K562 (cell line): ENCODE measurements around the gene HSPE1. TPM values are rescaled to one million over a fixed set of nuclear protein-coding genes. Genes with fewer than 3 reads are reported as not detected.
A peak's percentile ranks its signal among the peaks of the same experiment; 100 is the strongest.

Experiments used
- BCL6 ChIP-seq: fragments of 250-450 bp; sonication (Bioruptor Pico); IDR thresholded peaks from 2 replicates; pipeline ENCODE4 v1.4.0; 2020
- CXXC5 ChIP-seq: fragments of 250-450 bp; sonication (Bioruptor Pico); IDR thresholded peaks from 2 replicates; pipeline ENCODE4 v1.8.0; 2022; ENCODE audit warnings: inconsistent platforms, mild to moderate bottlenecking, moderate library complexity
- DDX20 ChIP-seq: fragments of 450-650 bp; IDR thresholded peaks from 2 replicates; pipeline ENCODE4 v1.6.1; 2016; ENCODE audit warnings: missing genetic modification characterization, low read depth, mild to moderate bottlenecking, missing compliant biosample characterization, moderate library complexity
- DPF2 ChIP-seq: fragments of 450-650 bp; IDR thresholded peaks from 2 replicates; pipeline ENCODE4 v1.6.1; 2016
- E2F3 ChIP-seq: fragments of 250-450 bp; sonication (Bioruptor Pico); IDR thresholded peaks from 2 replicates; pipeline ENCODE4 v1.4.0; 2020; ENCODE audit warnings: mild to moderate bottlenecking
- ETS1 ChIP-seq: conservative IDR thresholded peaks from 2 replicates; pipeline ENCODE4 v1.6.1; 2011; ENCODE audit warnings: low read depth, mild to moderate bottlenecking, low read length; ENCODE audit not compliant: control insufficient read depth
- FOXO4 ChIP-seq: fragments of 450-650 bp; formaldehyde crosslinking; IDR thresholded peaks from 2 replicates; pipeline ENCODE4 v1.4.0; 2020; ENCODE audit warnings: mild to moderate bottlenecking, moderate library complexity
- GATAD2A ChIP-seq: fragments of 450-650 bp; IDR thresholded peaks from 2 replicates; pipeline ENCODE4 v1.6.1; 2017
- GTF2E2 ChIP-seq: fragments of 200-800 bp; sonication (Bioruptor generic); IDR thresholded peaks from 2 replicates; pipeline ENCODE4 v1.6.1; 2016; ENCODE audit warnings: missing genetic modification characterization, missing compliant biosample characterization
- HOXB6 ChIP-seq: fragments of 250-450 bp; sonication (Bioruptor Pico); IDR thresholded peaks from 2 replicates; pipeline ENCODE4 v1.5.1; 2022; ENCODE audit warnings: mild to moderate bottlenecking, borderline replicate concordance
- MECOM ChIP-seq: fragments of 250-450 bp; sonication (Bioruptor Pico); IDR thresholded peaks from 2 replicates; pipeline ENCODE4 v1.8.0; 2022; ENCODE audit warnings: inconsistent platforms
- NEUROD1 ChIP-seq: fragments of 150-350 bp; IDR thresholded peaks from 2 replicates; pipeline ENCODE4 v1.6.1; 2014; ENCODE audit warnings: borderline replicate concordance, low read length, low read depth; ENCODE audit not compliant: partially characterized antibody
- POLR3A ChIP-seq: IDR thresholded peaks from 2 replicates; pipeline ENCODE4 v1.6.1; 2011; ENCODE audit warnings: borderline replicate concordance, mild to moderate bottlenecking, moderate library complexity; ENCODE audit not compliant: insufficient read length, insufficient read depth; ENCODE audit errors: extremely low read depth
- SETDB1 ChIP-seq: IDR thresholded peaks from one replicate; pipeline ENCODE4 v1.6.1; 2012; ENCODE audit warnings: low read length, control low read depth, inconsistent platforms
- TAF1 ChIP-seq: IDR thresholded peaks from 2 replicates; pipeline ENCODE4 v1.6.1; 2011; ENCODE audit warnings: mild to moderate bottlenecking, low read length, moderate library complexity; ENCODE audit not compliant: insufficient read depth, control insufficient read depth, severe bottlenecking; ENCODE audit errors: extremely low read depth
- TEAD1 ChIP-seq, 2 experiments: fragments of 450-650 bp in 1 of 2; sonication (generic) in 1 of 2; formaldehyde crosslinking; IDR thresholded peaks; 2 replicates each; pipeline versions ENCODE4 v1.4.0 to v1.8.0; 2020 to 2022; ENCODE audit warnings: mild to moderate bottlenecking in 2 of 2, missing genetic modification reagents in 1 of 2
- ZNF311 ChIP-seq: fragments of 250-450 bp; sonication (Bioruptor Pico); IDR thresholded peaks from 2 replicates; pipeline ENCODE4 v1.4.0; 2020; ENCODE audit warnings: mild to moderate bottlenecking, moderate library complexity
- ZNF316 ChIP-seq: fragments of 450-650 bp; IDR thresholded peaks from 2 replicates; pipeline ENCODE4 v1.6.1; 2016
- ZNF639 ChIP-seq, 2 experiments: fragments of 200-800 bp in 1 of 2; sonication (Bioruptor generic) in 1 of 2; sonication (generic) in 1 of 2; formaldehyde crosslinking in 1 of 2; IDR thresholded peaks in 1 of 2; conservative IDR thresholded peaks in 1 of 2; 2 replicates each; pipeline versions ENCODE4 v1.5.0 to v1.6.1; 2016 to 2020; ENCODE audit warnings: missing compliant biosample characterization in 1 of 2, missing genetic modification characterization in 1 of 2, missing genetic modification reagents in 1 of 2
- ZNF699 ChIP-seq: fragments of 250-450 bp; sonication (Bioruptor Pico); IDR thresholded peaks from 2 replicates; pipeline ENCODE4 v1.8.0; 2021; ENCODE audit warnings: mild to moderate bottlenecking, moderate library complexity; ENCODE audit not compliant: insufficient replicate concordance
- ZNF707 ChIP-seq: fragments of 250-450 bp; sonication (Bioruptor Pico); conservative IDR thresholded peaks from 2 replicates; pipeline ENCODE4 v1.8.0; 2022; ENCODE audit warnings: inconsistent platforms, mild to moderate bottlenecking, moderate library complexity
- ZNF778 ChIP-seq: fragments of 450-650 bp; formaldehyde crosslinking; IDR thresholded peaks from 2 replicates; pipeline ENCODE4 v1.4.0; 2020; ENCODE audit warnings: mild to moderate bottlenecking, moderate library complexity
- polyA plus RNA-seq, 8 experiments: library from polyadenylated mRNA; depleted of rRNA in 4 of 8; stranded (reverse) in 5 of 8; unstranded in 3 of 8; fragments of >200 nt; fragmentation: Nextera tagmentation in 2 of 8; fragmentation: Illumina TruSeq in 1 of 8; extraction: Ambion mirVana in 2 of 8; extraction: Trizol in 1 of 8; gene quantifications; 2 replicates each; pipeline versions ENCODE4 v1.2.1 to v1.2.3, GENCODE V29; 2011 to 2014; ENCODE audit warnings: inconsistent platforms in 1 of 8, missing spikeins in 1 of 8
- total RNA-seq, 7 experiments: library from RNA; depleted of rRNA in 6 of 7; stranded (reverse); fragments of >200 nt in 6 of 7; fragmentation: Illumina TruSeq in 2 of 7; extraction: Trizol in 2 of 7; gene quantifications; 2 replicates each; pipeline versions ENCODE4 v1.2.1 to v1.2.3, GENCODE V29; 2011 to 2021; ENCODE audit warnings: low replicate concordance in 1 of 7

HSPE1 gene
- total and polyA plus RNA-seq, 9 of the 15 experiments (the other 6 are each of a cell fraction or from before 2014, with no cell fraction given), result 223 to 1,007 (median 612) TPM

GRCh38 chr2:197453123-197453913, 46.9 kb upstream of the HSPE1 start, which contains the start of gene COQ10B (continued):
- no peak for TF ChIP-seq BCL6
- peak; percentile 67 for TF ChIP-seq TAF1
- TF ChIP-seq NEUROD1, result no peak
- TF ChIP-seq DPF2, result peak; percentile 20; the same call in 1 of the 2 replicates
- TF ChIP-seq ZNF707 (CRISPR knock-in tag), result no peak
- peak; percentile 69 for TF ChIP-seq CXXC5 (CRISPR knock-in tag)
- TF ChIP-seq ZNF639 (CRISPR knock-in tag; conservative IDR thresholded peaks at IDR 0.05 in 1 of 2, IDR thresholded peaks at IDR 0.05 in 1 of 2), result 0 out of 4 replicates have a peak, but pooled peaks of 1 of the 2 experiments have one; percentile 47
- TF ChIP-seq ETS1, result peak; percentile 52
- TF ChIP-seq ZNF699 (CRISPR knock-in tag), result no peak
- no peak for TF ChIP-seq FOXO4 (CRISPR knock-in tag)
- TF ChIP-seq GTF2E2 (tag), result peak; percentile 37; the same call in 1 of the 2 replicates
- no peak for TF ChIP-seq MECOM (CRISPR knock-in tag)
- no peak; the same call in 1 of the 2 replicates for TF ChIP-seq E2F3 (CRISPR knock-in tag)
- no peak for TF ChIP-seq TEAD1 (CRISPR knock-in tag; IDR thresholded peaks at IDR 0.05)
- TF ChIP-seq DDX20 (tag), result no peak
- no peak for TF ChIP-seq SETDB1
- TF ChIP-seq POLR3A, result no peak
- no peak for TF ChIP-seq GATAD2A
- no peak for TF ChIP-seq HOXB6 (CRISPR knock-in tag)
- TF ChIP-seq ZNF778, result no peak
- no peak for TF ChIP-seq ZNF311 (CRISPR knock-in tag)
- no peak for TF ChIP-seq ZNF316
